ENCODE measurements around the gene ADGRB2.

GRCh38 chr1:31767225-31767624, 3.1 kb upstream of the ADGRB2 start:
- TF ChIP-seq CTCF (tag by site-specific recombination; IDR thresholded peaks at IDR 0.05) (no peak), REST (tag by site-specific recombination; IDR thresholded peaks at IDR 0.05) (no peak), ZBTB49 (tag by site-specific recombination; IDR thresholded peaks at IDR 0.05; ENCODE audit: low read depth) (no peak)
